CD4-positive, alpha-beta T cell treated with Interferon gamma for 1 hour (primary cell): ENCODE results near the gene MYBBP1A.

Experiments
- DNase-seq: peaks from one replicate; pipeline ENCODE4 v3.0.0-alpha.2; 2020

MYBBP1A gene

GRCh38 chr17:4535667-4536258, 19.4 kb downstream of the MYBBP1A start:
- DNase-seq: no peak

DNA sequence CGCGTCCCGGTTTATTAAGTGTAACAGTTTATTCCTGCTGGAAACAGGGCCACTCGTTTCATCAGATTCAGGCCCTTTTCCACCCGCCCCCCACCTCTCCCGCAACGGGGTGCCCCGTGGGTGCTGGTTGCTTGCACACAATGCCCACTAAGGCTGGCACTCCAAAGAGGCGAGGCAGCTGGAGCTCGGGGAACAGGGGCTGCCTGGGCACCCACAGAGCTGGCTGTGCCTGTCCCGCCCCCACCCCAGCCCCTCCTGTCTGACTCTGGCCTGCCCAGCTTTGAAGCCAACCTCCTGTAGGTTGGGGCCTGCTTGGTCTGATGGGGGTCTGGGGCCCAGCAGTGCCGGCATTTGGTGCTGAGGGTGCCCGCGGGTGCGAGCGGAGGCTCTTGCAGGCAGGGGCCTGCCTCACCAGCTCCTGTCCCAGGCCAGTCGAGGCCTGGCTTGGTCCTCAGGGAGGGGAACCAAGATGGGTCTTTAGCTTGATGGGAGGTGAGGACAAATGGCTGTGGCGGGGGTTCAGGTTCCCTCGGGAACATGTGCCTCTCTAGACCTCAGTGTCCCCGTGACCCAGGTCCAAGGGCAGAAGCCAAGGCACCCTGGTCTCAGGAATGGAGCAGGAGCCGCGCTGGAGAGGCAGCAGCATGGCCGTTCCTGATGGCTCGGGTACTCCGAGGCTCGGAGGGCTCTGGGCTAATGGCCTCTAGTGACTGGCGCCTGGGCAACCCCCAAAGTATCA, 20.1 kb downstream of the MYBBP1A start:
- DNase-seq: no peak

- no peak for DNase-seq
These were observed 20.7 kb downstream of the MYBBP1A start for GRCh38 chr17:4534515-4534914.

GRCh38 chr17:4533523-4534504, 21.4 kb downstream of the MYBBP1A start:
- no peak for DNase-seq

DNA sequence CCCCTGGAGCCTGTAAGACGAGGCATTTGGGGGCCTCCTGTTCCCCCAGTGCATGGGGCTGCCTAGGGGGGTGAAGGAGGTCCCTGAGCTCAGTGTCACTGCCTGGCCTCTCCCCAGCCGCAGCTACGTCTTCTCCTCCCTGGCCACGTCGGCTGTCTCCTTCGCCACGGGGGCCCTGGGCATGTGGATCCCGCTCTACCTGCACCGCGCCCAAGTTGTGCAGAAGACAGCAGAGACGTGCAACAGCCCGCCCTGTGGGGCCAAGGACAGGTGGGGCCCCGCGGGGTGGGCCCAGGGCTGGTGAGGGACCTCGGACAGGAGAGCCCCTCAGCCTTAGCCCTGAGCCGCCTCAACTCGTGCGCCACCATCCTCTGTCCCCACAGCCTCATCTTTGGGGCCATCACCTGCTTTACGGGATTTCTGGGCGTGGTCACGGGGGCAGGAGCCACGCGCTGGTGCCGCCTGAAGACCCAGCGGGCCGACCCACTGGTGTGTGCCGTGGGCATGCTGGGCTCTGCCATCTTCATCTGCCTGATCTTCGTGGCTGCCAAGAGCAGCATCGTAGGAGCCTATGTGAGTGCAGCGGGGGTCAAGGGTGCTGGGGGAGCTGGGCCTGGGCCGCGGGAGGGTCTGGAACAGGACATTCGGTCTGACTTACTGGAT, 22.2 kb downstream of the MYBBP1A start:
- DNase-seq: no peak

DNA sequence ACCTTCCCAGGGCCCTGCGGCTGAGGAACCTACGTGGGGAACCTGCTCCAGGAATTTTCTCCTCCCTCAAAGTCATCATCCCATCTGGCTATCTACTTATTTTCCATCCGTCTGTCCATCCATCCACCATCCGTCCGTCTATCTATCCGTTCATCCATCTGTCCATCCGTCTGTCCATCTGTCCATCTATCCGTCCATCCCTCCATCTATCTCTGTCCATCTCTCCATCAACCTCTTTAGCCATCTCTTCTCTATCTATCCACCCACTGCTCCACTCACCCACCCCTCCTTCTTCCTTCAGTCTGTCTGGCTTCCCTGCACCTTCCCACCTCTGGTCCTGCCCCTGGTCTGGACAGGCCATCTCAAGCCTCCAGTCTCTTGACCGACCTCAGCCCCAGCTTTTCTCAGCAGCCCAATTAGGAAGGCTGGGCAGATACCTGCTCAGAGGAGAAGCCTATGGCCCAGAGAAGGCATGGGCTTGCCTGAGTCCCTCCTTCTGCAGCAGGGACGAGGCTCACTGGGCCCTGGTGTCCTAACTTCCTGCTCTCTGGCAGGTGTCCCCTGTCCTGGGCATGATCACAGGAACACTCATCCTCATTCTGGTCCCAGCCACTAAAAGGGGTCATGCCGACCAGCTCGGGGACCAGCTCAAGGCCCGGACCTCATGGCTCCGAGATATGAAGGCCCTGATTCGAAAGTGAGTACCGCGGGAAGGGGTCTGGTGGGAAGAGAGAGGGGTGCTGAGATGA, 23.0 kb downstream of the MYBBP1A start:
- DNase-seq: no peak

DNA sequence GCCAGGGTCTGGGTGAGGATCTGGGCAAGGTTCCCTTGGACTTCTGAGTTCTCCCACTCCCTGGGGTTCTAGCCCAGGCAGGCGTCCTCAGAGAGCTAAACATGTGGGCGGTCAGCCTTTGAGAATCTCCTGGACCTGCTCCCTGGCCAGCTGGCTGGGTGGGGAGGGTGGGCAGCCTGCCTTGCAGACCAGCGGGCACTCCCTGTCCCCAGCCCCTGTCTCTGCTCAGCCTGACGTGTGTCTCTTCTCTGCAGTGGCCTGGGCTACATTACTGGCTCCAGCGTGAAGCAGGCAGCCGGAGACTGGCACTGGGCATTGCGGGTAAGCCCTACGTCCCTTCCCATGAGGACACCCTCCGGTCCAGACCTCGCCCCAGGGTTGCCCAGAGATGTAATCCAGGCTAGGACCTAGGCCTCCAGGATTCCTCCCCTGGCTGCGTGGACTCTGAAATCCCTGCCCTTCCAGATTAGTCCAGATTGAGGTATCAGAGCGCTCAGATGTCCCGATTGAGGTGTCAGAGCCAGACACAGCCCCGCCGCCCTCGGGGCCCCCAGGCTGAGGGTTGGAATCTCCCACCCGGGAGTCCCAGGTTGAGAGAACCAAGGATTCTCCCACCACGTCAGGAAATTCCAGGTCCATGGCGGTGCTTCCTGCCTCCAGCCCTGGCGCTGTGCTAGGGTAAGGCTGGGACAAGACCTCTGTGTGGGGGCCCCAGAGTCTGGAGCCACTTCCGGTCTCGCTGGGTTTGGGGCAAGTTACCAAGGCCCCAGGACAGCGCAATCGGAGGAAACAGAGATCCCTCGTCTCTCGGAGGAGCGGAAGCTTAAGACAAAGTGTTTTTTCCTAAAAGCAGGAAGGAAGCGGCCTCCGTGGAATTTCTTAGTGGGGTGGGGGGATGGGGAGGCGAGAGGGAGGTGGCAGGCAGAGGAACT, 24.1 kb downstream of the MYBBP1A start:
- DNase-seq: no peak

DNA sequence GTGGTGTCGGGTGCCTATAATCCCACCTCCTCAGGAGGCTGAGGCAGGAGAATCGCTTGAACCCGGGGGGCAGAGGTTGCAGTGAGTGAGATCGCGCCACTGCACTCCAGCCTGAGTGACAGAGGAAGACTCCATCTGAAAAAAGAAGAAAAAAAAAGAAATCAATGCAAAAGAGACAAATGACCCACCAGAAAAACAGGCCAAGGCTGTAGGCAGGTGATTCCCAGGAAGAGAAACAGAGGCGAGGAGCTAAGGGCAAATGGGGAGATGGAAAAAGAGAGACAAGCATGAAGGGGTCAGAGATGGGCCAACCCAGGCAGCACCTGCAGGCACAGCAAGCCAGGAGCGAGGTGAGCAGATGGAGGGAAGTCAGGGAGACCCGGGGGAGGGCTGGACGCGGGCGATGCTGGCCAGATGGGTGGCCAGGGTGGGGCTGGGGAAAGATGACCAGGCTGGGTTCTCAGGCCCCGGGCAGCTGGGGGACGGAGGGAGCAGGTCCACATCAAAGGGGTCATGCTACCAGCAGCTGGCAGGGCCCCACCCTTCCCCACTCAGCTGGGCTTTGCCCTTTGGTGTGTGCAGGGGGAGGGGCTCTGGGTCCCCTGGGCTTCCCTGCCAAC, 25.5 kb downstream of the MYBBP1A start:
- no peak for DNase-seq

- DNase-seq: no peak
These were observed 27.5 kb downstream of the MYBBP1A start for GRCh38 chr17:4527566-4528125.

DNA sequence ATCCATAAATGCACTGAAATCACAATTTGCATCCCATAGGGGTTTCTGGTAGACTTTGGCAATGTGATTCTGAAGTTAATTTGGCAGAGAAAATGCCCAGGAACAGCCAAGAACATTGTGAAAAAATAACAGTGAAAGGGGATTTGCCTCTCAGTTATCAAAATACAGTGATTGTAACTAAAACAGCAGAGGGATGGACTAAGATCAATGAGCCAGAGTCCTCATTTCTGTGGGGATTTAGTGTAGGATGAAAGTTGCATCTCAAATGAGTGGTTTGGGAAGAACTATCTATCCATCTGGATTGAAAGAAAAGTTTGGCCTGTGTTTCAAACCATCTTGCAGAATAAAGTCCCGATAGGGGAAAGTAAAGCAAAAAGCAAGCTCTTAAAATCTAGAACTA, 28.1 kb downstream of the MYBBP1A start:
- DNase-seq: no peak

GRCh38 chr17:4525691-4526397, 29.3 kb downstream of the MYBBP1A start:
- no peak for DNase-seq

DNA sequence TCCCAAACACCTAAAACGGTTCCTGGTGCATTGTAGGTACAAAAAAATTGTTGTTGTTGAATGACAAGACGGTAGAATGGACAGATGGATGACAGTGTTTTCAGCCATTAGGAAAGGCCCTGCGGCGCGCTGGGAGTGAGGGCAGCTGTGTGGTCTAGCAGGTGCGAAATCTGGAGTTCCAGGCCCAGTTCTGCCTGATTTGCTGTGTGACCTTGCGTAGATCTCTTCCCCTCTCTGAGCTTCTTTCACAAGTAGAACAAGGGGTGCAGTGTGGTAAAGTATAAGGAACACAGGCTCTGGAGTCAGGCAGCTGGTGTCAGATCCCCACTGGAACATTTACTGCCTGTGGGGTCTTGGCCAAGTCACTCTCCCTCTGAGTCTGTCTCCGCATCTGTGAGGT, 31.2 kb downstream of the MYBBP1A start:
- no peak for DNase-seq

DNA sequence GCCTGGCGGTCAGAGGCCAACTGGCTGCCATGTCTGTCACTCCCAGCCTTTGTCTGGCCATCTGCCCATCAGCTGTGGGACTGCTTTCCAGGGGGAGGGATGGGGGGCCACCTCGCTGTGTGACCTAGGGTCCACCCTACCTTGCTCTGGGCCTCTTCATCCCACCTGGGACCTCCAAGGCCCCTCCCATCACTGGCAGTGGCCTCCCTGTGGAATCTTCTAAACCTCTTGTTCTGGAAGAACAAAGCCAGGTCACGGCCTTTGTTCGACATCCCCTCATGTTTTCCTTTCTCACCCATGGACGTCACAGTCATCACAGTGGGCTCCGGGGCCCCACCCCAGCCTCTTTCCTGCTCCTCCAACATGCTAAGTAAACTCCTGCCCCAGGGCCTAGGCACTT, 32.5 kb downstream of the MYBBP1A start:
- DNase-seq: no peak

GRCh38 chr17:4520894-4521600, 34.1 kb downstream of the MYBBP1A start:
- DNase-seq: no peak

DNA sequence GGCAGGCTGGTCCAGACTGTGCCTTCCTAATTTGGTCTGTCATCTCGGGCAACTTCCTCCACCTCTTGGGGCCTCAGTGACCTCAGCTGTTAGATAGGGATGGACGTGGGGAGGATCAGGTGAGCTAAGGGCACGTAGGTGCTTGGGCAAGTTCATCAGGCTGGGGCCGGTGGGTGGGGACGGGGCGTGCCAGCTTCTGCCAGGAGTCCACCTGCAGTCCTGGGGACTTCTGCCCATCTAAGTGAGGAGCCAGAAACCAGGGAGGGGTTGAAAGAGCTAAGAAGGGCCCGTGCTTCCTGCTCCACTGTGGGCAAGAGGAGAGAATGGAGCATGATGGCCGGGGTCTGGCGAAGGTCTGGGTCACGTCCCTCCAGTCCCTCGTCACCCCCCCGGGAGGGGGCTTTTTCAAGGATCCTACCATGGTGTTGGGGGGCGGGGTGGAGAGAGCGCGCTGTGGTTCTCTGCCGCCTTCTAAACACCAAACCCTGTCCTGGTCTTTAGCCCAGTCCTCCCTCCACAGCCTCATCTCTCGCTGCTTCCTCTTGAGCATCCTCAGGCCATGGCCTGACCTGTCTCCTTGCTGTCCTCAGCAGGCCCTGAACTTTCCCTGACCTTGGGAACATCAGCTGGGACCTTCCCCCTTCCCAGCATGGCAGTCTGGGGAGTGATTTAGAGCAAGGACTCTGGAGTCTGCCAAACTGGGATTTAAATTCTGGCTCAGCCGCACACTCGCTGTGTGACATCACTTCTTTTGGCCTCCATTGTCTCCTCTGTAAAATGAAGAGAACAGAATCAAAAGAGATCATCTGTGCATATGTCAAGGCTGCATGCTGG, 34.9 kb downstream of the MYBBP1A start:
- DNase-seq: no peak

GRCh38 chr17:4519361-4519788, 35.8 kb downstream of the MYBBP1A start:
- DNase-seq: no peak

DNA sequence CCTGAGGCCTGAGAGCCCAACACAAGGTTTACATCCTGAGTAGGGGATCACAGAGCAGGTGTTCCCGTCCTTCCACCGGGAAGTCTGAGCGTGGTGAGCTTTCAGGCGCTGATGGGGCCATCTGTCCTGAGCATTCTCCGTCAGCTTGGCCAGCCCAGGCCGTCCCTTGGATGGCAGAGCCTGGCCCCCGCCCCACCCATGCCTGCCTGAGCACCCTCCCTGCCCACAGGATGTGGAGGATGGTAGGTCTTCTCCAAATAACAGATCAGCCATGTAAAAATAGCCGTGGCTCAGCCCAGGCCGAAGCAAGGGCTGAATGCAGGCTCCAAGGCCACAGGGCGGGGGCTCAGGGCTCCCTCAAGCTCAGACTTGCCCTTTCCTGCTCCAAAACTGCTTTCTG, 36.3 kb downstream of the MYBBP1A start:
- no peak for DNase-seq

GRCh38 chr17:4516735-4517134, 38.4 kb downstream of the MYBBP1A start:
- DNase-seq: no peak
